CD14-positive monocyte (primary cell): ENCODE data around the gene SGCD. TPM values are rescaled to one million over a fixed set of nuclear protein-coding genes. Genes with fewer than 3 reads are reported as not detected.

Experiments used
- DNase-seq, 3 donors: peaks; one replicate each; pipeline ENCODE4 v3.0.0-alpha.2; 2011 to 2022
- H2AFZ ChIP-seq: 2 replicates; pipeline ENCODE4 v1.6.0; 2012; ENCODE audit warnings: mild to moderate bottlenecking, low read depth, low read length, inconsistent platforms; ENCODE audit not compliant: insufficient read depth, poor library complexity, severe bottlenecking
- H3K27ac ChIP-seq, 2 donors: 1 replicate in 1 of 2; 2 replicates in 1 of 2; pipeline ENCODE4 v1.5.1; 2012 to 2013; ENCODE audit warnings: low read length in 2 of 2, control low read depth in 1 of 2, inconsistent platforms in 1 of 2, low read depth in 1 of 2, mild to moderate bottlenecking in 1 of 2
- H3K27me3 ChIP-seq, 2 donors: one replicate each; pipeline versions ENCODE4 v1.6.0 to v1.6.1; 2011 to 2013; ENCODE audit warnings: low read length in 2 of 2; ENCODE audit not compliant: control insufficient read depth in 2 of 2, insufficient read depth in 2 of 2
- H3K36me3 ChIP-seq, 2 donors: replicated peaks in 1 of 2; 1 replicate in 1 of 2; 2 replicates in 1 of 2; pipeline versions ENCODE4 v1.5.1 to v1.6.1; 2012 to 2013; ENCODE audit warnings: low read length in 2 of 2, control low read depth in 1 of 2, inconsistent platforms in 1 of 2, mild to moderate bottlenecking in 1 of 2; ENCODE audit not compliant: insufficient read depth in 2 of 2, control insufficient read depth in 1 of 2
- H3K4me1 ChIP-seq, 2 donors: 1 replicate in 1 of 2; 2 replicates in 1 of 2; pipeline versions ENCODE4 v1.5.1 to v1.6.1; 2012 to 2013; ENCODE audit warnings: low read length in 2 of 2, control low read depth in 1 of 2, inconsistent platforms in 1 of 2, mild to moderate bottlenecking in 1 of 2, moderate library complexity in 1 of 2; ENCODE audit not compliant: insufficient read depth in 2 of 2, control insufficient read depth in 1 of 2
- H3K4me2 ChIP-seq: replicated peaks from 2 replicates; pipeline ENCODE3; 2012; ENCODE audit warnings: low read length, moderate library complexity, mild to moderate bottlenecking; ENCODE audit not compliant: poor library complexity, severe bottlenecking; ENCODE audit errors: extremely low read depth
- H3K4me3 ChIP-seq, 3 experiments: fragments of 200-600 bp in 1 of 3; sonication (generic) in 1 of 3; replicated peaks in 1 of 3; 1 replicate in 2 of 3; 2 replicates in 1 of 3; pipeline ENCODE4 v1.5.1; 2011 to 2013; ENCODE audit warnings: low read length in 3 of 3, mild to moderate bottlenecking in 3 of 3, control low read depth in 2 of 3, low read depth in 2 of 3, inconsistent platforms in 1 of 3, moderate library complexity in 1 of 3
- H3K79me2 ChIP-seq: 2 replicates; pipeline ENCODE4 v1.6.0; 2012; ENCODE audit warnings: mild to moderate bottlenecking, control low read depth, inconsistent platforms, low read length, moderate library complexity; ENCODE audit not compliant: insufficient read depth
- H3K9ac ChIP-seq: 2 replicates; pipeline ENCODE4 v1.6.0; 2017; ENCODE audit warnings: low read length, mild to moderate bottlenecking; ENCODE audit not compliant: insufficient read depth, poor library complexity, severe bottlenecking
- H3K9me3 ChIP-seq, 2 donors: replicated peaks in 1 of 2; 1 replicate in 1 of 2; 2 replicates in 1 of 2; pipeline versions ENCODE4 v1.5.1 to v1.6.1; 2012 to 2013; ENCODE audit warnings: low read length in 2 of 2, control low read depth in 1 of 2; ENCODE audit not compliant: control insufficient read depth in 1 of 2, insufficient read depth in 1 of 2
- H4K20me1 ChIP-seq: 2 replicates; pipeline ENCODE4 v1.6.0; 2012; ENCODE audit warnings: mild to moderate bottlenecking, low read length, control low read depth, moderate library complexity; ENCODE audit not compliant: insufficient read depth
- H3K27ac Mint-ChIP-seq, 7 donors: one replicate each; pipeline ENCODE4 v1.8.0; 2020; ENCODE audit warnings: mild to moderate bottlenecking in 7 of 7, mixed read lengths in 7 of 7, moderate library complexity in 6 of 7, inconsistent platforms in 2 of 7
- H3K27me3 Mint-ChIP-seq, 3 donors: one replicate each; pipeline ENCODE4 v1.8.0; 2021 to 2022; ENCODE audit warnings: low read depth in 3 of 3, mild to moderate bottlenecking in 3 of 3, mixed read lengths in 3 of 3, moderate library complexity in 3 of 3, inconsistent platforms in 1 of 3
- H3K36me3 Mint-ChIP-seq, 2 donors: one replicate each; pipeline ENCODE4 v1.8.0; 2020; ENCODE audit warnings: mixed read lengths in 2 of 2, inconsistent platforms in 1 of 2, mild to moderate bottlenecking in 1 of 2
- H3K4me1 Mint-ChIP-seq: one replicate; pipeline ENCODE4 v1.8.0; 2020; ENCODE audit warnings: mild to moderate bottlenecking, mixed read lengths
- H3K4me3 Mint-ChIP-seq, 2 donors: one replicate each; pipeline ENCODE4 v1.8.0; 2020; ENCODE audit warnings: mild to moderate bottlenecking in 2 of 2, mixed read lengths in 2 of 2, moderate library complexity in 1 of 2
- H3K9me3 Mint-ChIP-seq, 7 donors: one replicate each; pipeline ENCODE4 v1.8.0; 2020 to 2022; ENCODE audit warnings: mixed read lengths in 7 of 7, mild to moderate bottlenecking in 6 of 7, moderate library complexity in 6 of 7, inconsistent platforms in 2 of 7
- WGBS: methylation state at CpG from one replicate; pipeline ENCODE4 v1.1.5; 2013; ENCODE audit warnings: missing lambda C conversion rate; ENCODE audit not compliant: insufficient coverage; 5-methylcytosine and 5-hydroxymethylcytosine counted together
- intact Hi-C, 2 donors: fragments of 100-400 bp; cut with micrococcal nuclease; formaldehyde crosslinking; loops; one replicate each; pipeline versions ENCODE4 v1.15.0 to v1.15.1; 2023
- polyA plus RNA-seq, 3 donors: library from polyadenylated mRNA; depleted of rRNA in 1 of 3; unstranded in 2 of 3; stranded (reverse) in 1 of 3; fragments of 300-500 nt in 2 of 3; fragments of >200 nt in 1 of 3; fragmentation: Illumina TruSeq in 2 of 3; gene quantifications; 1 replicate in 2 of 3; 2 replicates in 1 of 3; pipeline ENCODE4 v1.2.3, GENCODE V29; 2012 to 2021
- TF ChIP-seq, protein P1 (sequence below): fragments of 200-600 bp; IDR thresholded peaks from one replicate; pipeline ENCODE4 v1.8.0; 2022; ENCODE audit warnings: antibody characterized with exemption, mild to moderate bottlenecking

Gene SGCD
- polyA plus RNA-seq, 3 donors = not detected

DNA sequence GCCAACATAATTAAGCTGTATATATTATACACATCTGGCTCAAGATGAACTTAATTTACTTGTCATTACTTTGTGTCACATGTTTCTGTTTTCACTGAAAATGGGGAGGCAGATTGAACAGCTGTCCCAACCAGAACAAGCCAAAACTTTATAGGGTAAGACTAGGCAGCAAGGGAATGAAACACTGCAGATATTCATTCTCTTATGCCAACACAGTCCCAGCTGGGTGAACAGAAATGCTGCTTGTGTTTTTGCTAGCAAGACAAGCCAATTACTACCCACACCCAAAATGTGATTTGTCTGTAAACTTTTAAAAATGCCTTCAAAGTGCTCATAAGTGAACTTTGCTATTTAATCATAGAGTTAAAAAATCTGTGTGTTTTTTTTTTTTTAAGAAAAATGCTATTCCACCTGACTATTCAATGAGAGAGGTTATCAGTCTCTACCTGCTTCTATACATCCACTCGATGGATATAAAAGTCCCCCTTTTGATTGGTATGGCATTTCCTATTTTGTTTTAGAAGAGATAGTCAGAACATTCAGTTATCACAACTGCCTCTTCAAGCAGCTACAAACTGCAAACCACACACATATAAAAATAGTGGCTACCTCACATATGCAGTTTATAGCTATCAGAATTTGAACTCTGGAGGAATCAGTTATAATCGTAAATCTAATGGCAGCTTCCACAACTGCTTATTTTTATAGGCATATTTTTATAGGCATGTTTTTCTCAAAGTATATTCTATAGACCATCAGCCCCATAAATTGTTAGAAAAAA lies 431.2 kb downstream of the SGCD start:
- no peak overlapping the region for H3K27ac Mint-ChIP-seq
- no peaks in the 10 kb centered on the region for H3K79me2 ChIP-seq

DNA sequence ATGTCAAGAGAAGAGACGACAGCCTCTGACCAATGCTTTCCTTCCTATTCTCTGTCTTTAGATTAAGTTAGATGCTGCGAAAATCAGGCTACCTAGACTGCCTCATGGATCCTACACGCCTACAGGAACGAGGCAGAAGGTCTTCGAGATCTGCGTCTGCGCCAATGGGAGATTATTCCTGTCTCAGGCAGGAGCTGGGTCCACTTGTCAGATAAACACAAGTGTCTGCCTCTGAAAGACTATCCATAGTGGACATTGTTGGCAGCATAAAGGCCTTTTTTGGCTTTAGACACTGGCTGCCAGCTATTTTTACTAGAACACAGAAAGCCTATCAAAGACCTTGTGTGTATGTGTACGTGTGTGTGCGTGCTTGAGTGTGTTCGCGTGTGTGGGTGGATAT lies 432.2 kb downstream of the SGCD start:
- DNase-seq = no peak
- H3K36me3 ChIP-seq = no peaks in the 10 kb centered on the region
- Mint-ChIP-seq H3K9me3 (peaks cover 0 to 4% (median 0%) of the 10 kb centered on the region in 7 donors), H3K4me3 (no peak overlapping the region), H3K27ac (no peak overlapping the region), H3K36me3 (no peaks in the 10 kb centered on the region), H3K27me3 (peaks cover 0 to 2% (median 0%) of the 10 kb centered on the region in 3 donors), H3K4me1 (no peaks in the 10 kb centered on the region)
- H2AFZ ChIP-seq = no peak overlapping the region
- TF ChIP-seq, protein P1, sequence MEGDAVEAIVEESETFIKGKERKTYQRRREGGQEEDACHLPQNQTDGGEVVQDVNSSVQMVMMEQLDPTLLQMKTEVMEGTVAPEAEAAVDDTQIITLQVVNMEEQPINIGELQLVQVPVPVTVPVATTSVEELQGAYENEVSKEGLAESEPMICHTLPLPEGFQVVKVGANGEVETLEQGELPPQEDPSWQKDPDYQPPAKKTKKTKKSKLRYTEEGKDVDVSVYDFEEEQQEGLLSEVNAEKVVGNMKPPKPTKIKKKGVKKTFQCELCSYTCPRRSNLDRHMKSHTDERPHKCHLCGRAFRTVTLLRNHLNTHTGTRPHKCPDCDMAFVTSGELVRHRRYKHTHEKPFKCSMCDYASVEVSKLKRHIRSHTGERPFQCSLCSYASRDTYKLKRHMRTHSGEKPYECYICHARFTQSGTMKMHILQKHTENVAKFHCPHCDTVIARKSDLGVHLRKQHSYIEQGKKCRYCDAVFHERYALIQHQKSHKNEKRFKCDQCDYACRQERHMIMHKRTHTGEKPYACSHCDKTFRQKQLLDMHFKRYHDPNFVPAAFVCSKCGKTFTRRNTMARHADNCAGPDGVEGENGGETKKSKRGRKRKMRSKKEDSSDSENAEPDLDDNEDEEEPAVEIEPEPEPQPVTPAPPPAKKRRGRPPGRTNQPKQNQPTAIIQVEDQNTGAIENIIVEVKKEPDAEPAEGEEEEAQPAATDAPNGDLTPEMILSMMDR = no peak
- intact Hi-C loops = no loop called here
- no peaks in the 10 kb centered on the region for H3K9me3 ChIP-seq
- no peak overlapping the region for H3K9ac ChIP-seq
- H3K27ac ChIP-seq = no peak overlapping the region
- WGBS = 86% methylated on average over 6 of the region's 11 CpGs
- H3K4me2 ChIP-seq = no peak overlapping the region
- no peaks in the 10 kb centered on the region for H3K79me2 ChIP-seq
- no peak overlapping the region for H3K4me3 ChIP-seq
- H4K20me1 ChIP-seq = no peaks in the 10 kb centered on the region
- H3K4me1 ChIP-seq = no peaks in the 10 kb centered on the region
- H3K27me3 ChIP-seq = no peaks in the 10 kb centered on the region

More for the DNA sequence above, 431.2 kb downstream of the SGCD start:
- no CpG with 5 or more reads among the region's 2 CpGs for WGBS
- no peaks in the 10 kb centered on the region for H3K27me3 ChIP-seq
- H3K4me1 ChIP-seq = no peaks in the 10 kb centered on the region
- no peak overlapping the region for H2AFZ ChIP-seq
- no peaks in the 10 kb centered on the region for H3K9me3 ChIP-seq
- no peaks in the 10 kb centered on the region for H3K4me1 Mint-ChIP-seq
- H3K4me3 Mint-ChIP-seq = no peak overlapping the region
- H3K9ac ChIP-seq = no peak overlapping the region
- DNase-seq = no peak
- no peaks in the 10 kb centered on the region for H3K36me3 Mint-ChIP-seq
- no peak overlapping the region for H3K27ac ChIP-seq
- peaks cover 0 to 3% (median 0%) of the 10 kb centered on the region in 7 donors for H3K9me3 Mint-ChIP-seq
- no peak overlapping the region for H3K4me3 ChIP-seq
- intact Hi-C loops = no loop called here
- no peaks in the 10 kb centered on the region for H4K20me1 ChIP-seq
- TF ChIP-seq, protein P1 = no peak
- no peak overlapping the region for H3K4me2 ChIP-seq
- H3K36me3 ChIP-seq = no peaks in the 10 kb centered on the region
- peaks cover 0 to 4% (median 2%) of the 10 kb centered on the region in 3 donors for H3K27me3 Mint-ChIP-seq
